Measurements from ENCODE around the gene AKNAD1.

The AKNAD1 gene

DNA sequence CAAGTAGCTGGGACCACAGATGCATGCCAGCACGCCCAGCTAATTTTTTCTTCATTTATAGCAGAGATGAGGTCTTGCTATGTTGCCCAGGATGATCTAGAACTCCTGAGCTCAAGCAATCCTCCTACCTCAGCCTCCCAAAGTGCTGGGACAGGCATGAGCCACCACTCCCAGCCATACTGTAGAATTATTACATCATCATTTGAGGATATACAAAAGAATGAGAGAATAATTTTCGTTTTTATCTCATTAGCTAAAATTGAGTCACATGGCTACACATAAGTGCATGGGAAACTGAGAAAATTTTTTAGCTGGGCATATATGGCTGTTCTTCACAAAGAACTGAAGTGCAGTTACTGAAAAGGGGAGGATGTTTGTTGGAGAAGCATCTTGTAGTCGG is 89.2 kb downstream of the AKNAD1 start:
- H3K36me3 ChIP-seq (ENCODE audit: control insufficient read depth, insufficient read depth, low read length) = no peaks in the 10 kb centered on the region; the same call in 1 of the 2 replicates

DNA sequence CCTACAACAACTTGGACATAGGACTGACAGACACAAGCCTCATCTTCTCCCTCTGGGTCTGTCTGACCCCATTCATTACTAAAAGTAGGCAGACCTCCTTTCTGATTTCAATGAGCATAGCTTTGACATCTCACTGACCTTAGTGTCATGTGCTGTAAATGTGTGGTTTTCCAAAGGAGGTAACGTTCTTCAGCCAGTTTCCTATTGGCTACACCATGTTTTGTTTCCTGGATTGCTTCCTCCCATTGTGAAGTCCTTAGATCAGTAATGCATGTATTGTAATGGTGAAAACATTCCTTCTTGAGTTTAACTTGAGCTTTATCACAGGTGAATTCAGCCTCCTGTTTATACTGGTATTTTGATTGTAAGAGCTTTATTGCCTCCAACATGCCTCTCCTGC is 89.8 kb downstream of the AKNAD1 start:
- DNase-seq (ENCODE audit: extremely low read depth, insufficient read length) = no peak
- TF ChIP-seq, protein P1, sequence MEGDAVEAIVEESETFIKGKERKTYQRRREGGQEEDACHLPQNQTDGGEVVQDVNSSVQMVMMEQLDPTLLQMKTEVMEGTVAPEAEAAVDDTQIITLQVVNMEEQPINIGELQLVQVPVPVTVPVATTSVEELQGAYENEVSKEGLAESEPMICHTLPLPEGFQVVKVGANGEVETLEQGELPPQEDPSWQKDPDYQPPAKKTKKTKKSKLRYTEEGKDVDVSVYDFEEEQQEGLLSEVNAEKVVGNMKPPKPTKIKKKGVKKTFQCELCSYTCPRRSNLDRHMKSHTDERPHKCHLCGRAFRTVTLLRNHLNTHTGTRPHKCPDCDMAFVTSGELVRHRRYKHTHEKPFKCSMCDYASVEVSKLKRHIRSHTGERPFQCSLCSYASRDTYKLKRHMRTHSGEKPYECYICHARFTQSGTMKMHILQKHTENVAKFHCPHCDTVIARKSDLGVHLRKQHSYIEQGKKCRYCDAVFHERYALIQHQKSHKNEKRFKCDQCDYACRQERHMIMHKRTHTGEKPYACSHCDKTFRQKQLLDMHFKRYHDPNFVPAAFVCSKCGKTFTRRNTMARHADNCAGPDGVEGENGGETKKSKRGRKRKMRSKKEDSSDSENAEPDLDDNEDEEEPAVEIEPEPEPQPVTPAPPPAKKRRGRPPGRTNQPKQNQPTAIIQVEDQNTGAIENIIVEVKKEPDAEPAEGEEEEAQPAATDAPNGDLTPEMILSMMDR (IDR thresholded peaks at IDR 0.05; ENCODE audit: insufficient read depth, low read length, poor library complexity, severe bottlenecking) = no peak
- peaks cover 1% of the 10 kb centered on the region; the same call in 1 of the 2 replicates for H3K36me3 ChIP-seq (ENCODE audit: control insufficient read depth, insufficient read depth, low read length)
- H3K27me3 ChIP-seq (replicated peaks; ENCODE audit: control insufficient read depth, insufficient read depth, low read length) = no peaks in the 10 kb centered on the region
- no peak overlapping the region for H3K4me3 ChIP-seq (replicated peaks; ENCODE audit: low read depth, low read length)

More for the DNA sequence above, 89.2 kb downstream of the AKNAD1 start:
- DNase-seq (ENCODE audit: extremely low read depth, insufficient read length) = no peak
- no peak overlapping the region for H3K4me3 ChIP-seq (replicated peaks; ENCODE audit: low read depth, low read length)
- no peaks in the 10 kb centered on the region for H3K27me3 ChIP-seq (replicated peaks; ENCODE audit: control insufficient read depth, insufficient read depth, low read length)
- TF ChIP-seq, protein P1 (IDR thresholded peaks at IDR 0.05; ENCODE audit: insufficient read depth, low read length, poor library complexity, severe bottlenecking) = no peak
